ENCODE measurements around the gene ENOX1.

The ENOX1 gene

DNA sequence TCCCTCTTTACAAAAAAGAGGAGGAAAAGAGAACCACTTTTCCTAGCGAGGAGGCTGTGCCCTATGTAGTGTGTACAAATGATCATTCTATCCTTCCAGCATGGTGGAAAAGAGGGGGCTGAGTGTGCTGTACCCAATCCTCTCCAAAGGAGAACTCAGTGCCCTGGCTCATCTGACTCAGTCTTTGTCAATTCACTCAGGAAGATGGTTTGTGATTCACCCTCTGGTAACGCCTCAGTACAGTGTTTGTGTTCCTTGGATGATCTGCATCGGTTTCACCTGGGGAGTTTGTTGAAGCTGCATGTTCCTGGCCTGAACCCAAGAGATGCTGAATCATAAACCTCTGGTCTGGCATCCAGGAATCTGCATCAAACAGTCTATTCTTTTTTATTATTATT is 18.3 kb upstream of the ENOX1 start:
- no peak for TF ChIP-seq FOXP2 (optimal IDR thresholded peaks at IDR 0.05; ENCODE audit: borderline replicate concordance, extremely low read depth, extremely low read length, insufficient read depth)
- TF ChIP-seq, protein P1, sequence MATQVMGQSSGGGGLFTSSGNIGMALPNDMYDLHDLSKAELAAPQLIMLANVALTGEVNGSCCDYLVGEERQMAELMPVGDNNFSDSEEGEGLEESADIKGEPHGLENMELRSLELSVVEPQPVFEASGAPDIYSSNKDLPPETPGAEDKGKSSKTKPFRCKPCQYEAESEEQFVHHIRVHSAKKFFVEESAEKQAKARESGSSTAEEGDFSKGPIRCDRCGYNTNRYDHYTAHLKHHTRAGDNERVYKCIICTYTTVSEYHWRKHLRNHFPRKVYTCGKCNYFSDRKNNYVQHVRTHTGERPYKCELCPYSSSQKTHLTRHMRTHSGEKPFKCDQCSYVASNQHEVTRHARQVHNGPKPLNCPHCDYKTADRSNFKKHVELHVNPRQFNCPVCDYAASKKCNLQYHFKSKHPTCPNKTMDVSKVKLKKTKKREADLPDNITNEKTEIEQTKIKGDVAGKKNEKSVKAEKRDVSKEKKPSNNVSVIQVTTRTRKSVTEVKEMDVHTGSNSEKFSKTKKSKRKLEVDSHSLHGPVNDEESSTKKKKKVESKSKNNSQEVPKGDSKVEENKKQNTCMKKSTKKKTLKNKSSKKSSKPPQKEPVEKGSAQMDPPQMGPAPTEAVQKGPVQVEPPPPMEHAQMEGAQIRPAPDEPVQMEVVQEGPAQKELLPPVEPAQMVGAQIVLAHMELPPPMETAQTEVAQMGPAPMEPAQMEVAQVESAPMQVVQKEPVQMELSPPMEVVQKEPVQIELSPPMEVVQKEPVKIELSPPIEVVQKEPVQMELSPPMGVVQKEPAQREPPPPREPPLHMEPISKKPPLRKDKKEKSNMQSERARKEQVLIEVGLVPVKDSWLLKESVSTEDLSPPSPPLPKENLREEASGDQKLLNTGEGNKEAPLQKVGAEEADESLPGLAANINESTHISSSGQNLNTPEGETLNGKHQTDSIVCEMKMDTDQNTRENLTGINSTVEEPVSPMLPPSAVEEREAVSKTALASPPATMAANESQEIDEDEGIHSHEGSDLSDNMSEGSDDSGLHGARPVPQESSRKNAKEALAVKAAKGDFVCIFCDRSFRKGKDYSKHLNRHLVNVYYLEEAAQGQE (IDR thresholded peaks at IDR 0.05; ENCODE audit: insufficient read depth in 1 of 2, low read depth in 2 of 2, low read length in 2 of 2), result no peak
- no peak for TF ChIP-seq SIN3A (IDR thresholded peaks at IDR 0.05; ENCODE audit: borderline replicate concordance, insufficient read depth, low read length)
- no peak for TF ChIP-seq POLR2AphosphoS5 (IDR thresholded peaks at IDR 0.05; ENCODE audit: low read depth, low read length)
- TF ChIP-seq TAF1 (IDR thresholded peaks at IDR 0.05; ENCODE audit: borderline replicate concordance, insufficient read depth, low read length), result no peak

DNA sequence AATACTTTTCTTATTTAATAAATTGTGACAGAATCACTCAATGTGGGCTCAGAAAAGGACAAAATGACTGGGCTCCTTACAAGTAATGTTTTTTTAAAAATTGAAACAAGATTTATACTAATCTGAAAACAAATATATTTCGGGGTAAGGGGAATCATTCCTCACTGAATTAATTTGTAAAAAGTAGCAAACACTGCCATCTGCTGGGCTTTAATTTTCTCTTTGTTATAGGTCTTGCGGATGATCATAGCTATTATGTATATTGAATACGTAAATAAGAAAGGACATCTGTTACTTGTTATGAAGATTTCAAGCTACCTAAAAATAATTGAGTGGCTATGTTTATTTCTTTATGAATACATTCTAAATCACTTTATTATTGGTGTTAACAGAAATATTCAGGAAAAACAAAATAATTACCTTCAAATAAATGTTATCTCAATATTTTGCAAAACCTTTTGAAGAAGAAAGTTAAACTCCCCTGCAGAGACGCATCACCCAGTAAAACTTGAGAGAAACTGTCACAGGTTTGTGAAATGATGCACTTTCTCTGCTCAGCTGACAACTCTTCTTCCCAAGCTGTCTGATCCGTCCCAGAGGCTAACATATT is 17.8 kb upstream of the ENOX1 start:
- TF ChIP-seq SIN3A (IDR thresholded peaks at IDR 0.05; ENCODE audit: borderline replicate concordance, insufficient read depth, low read length), result no peak
- no peak for TF ChIP-seq FOXP2 (optimal IDR thresholded peaks at IDR 0.05; ENCODE audit: borderline replicate concordance, extremely low read depth, extremely low read length, insufficient read depth)
- TF ChIP-seq, protein P1 (IDR thresholded peaks at IDR 0.05; ENCODE audit: insufficient read depth in 1 of 2, low read depth in 2 of 2, low read length in 2 of 2), result no peak
- TF ChIP-seq POLR2AphosphoS5 (IDR thresholded peaks at IDR 0.05; ENCODE audit: low read depth, low read length), result no peak
- no peak for TF ChIP-seq TAF1 (IDR thresholded peaks at IDR 0.05; ENCODE audit: borderline replicate concordance, insufficient read depth, low read length)

DNA sequence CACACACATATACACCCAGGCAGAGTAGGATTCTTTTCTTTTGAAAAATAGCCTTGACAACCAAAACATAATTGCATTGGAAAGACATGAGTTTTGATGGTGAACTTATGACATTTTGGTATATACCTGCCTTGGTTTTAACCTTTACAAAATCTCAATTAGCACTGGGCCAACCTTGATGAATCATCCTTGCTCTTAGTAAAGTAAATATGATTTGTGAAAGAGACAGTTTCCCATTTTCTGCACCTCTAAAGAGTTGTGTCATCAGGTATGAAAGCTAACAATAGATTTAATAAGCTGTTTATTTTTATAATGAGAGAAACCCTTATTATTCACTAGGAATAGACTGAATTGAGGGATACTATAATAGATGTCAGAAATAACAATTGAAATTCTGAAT is 15.7 kb upstream of the ENOX1 start:
- TF ChIP-seq TAF1 (IDR thresholded peaks at IDR 0.05; ENCODE audit: borderline replicate concordance, insufficient read depth, low read length) (no peak), SIN3A (IDR thresholded peaks at IDR 0.05; ENCODE audit: borderline replicate concordance, insufficient read depth, low read length) (no peak), POLR2AphosphoS5 (IDR thresholded peaks at IDR 0.05; ENCODE audit: low read depth, low read length) (no peak), FOXP2 (optimal IDR thresholded peaks at IDR 0.05; ENCODE audit: borderline replicate concordance, extremely low read depth, extremely low read length, insufficient read depth) (no peak)
- TF ChIP-seq, protein P1 (IDR thresholded peaks at IDR 0.05; ENCODE audit: insufficient read depth in 1 of 2, low read depth in 2 of 2, low read length in 2 of 2), result no peak

GRCh38 chr13:43800828-43801227 is 14.1 kb upstream of the ENOX1 start:
- no peak for TF ChIP-seq SIN3A (IDR thresholded peaks at IDR 0.05; ENCODE audit: borderline replicate concordance, insufficient read depth, low read length)
- no peak for TF ChIP-seq TAF1 (IDR thresholded peaks at IDR 0.05; ENCODE audit: borderline replicate concordance, insufficient read depth, low read length)
- TF ChIP-seq POLR2AphosphoS5 (IDR thresholded peaks at IDR 0.05; ENCODE audit: low read depth, low read length), result no peak
- TF ChIP-seq, protein P1 (IDR thresholded peaks at IDR 0.05; ENCODE audit: insufficient read depth in 1 of 2, low read depth in 2 of 2, low read length in 2 of 2), result no peak
- TF ChIP-seq FOXP2 (optimal IDR thresholded peaks at IDR 0.05; ENCODE audit: borderline replicate concordance, extremely low read depth, extremely low read length, insufficient read depth), result no peak

Measured in PFSK-1 (cell line).